ENCODE results near the gene CEP72.
"Not testable (repeated sequence)": the region's sequence is repeated elsewhere in the genome, so short reads cannot be mapped to it uniquely, and the experiment has no call there.

The CEP72 gene

GRCh38 chr5:572398-573019 is 39.6 kb upstream of the CEP72 start:
- DNase-seq (ENCODE audit: extremely low read depth, low read depth), result no peak
- TF ChIP-seq CTCF (IDR thresholded peaks at IDR 0.05; ENCODE audit: low read depth, low read length, missing control alignments), result no peak
- no peak overlapping the region for H3K4me3 ChIP-seq (replicated peaks; ENCODE audit: low read depth, low read length)

- no peak overlapping the region for H3K4me3 ChIP-seq (replicated peaks; ENCODE audit: low read depth, low read length)
- TF ChIP-seq CTCF (IDR thresholded peaks at IDR 0.05; ENCODE audit: low read depth, low read length, missing control alignments), result no peak
- no peak for DNase-seq (ENCODE audit: extremely low read depth, low read depth)
Observed at GRCh38 chr5:573206-573605, 38.9 kb upstream of the CEP72 start.

- no peak overlapping the region for H3K4me3 ChIP-seq (replicated peaks; ENCODE audit: low read depth, low read length)
- no peak for DNase-seq (ENCODE audit: extremely low read depth, low read depth)
- TF ChIP-seq CTCF (IDR thresholded peaks at IDR 0.05; ENCODE audit: low read depth, low read length, missing control alignments), result no peak
Observed at GRCh38 chr5:573976-574375, 38.2 kb upstream of the CEP72 start.

- DNase-seq (ENCODE audit: extremely low read depth, low read depth), result no peak
- TF ChIP-seq CTCF (IDR thresholded peaks at IDR 0.05; ENCODE audit: low read depth, low read length, missing control alignments), result no peak
- no peak overlapping the region for H3K4me3 ChIP-seq (replicated peaks; ENCODE audit: low read depth, low read length)
Observed at GRCh38 chr5:574906-575305, 37.2 kb upstream of the CEP72 start.

GRCh38 chr5:575636-576035 is 36.5 kb upstream of the CEP72 start:
- no peak for DNase-seq (ENCODE audit: extremely low read depth, low read depth)
- no peak overlapping the region for H3K4me3 ChIP-seq (replicated peaks; ENCODE audit: low read depth, low read length)
- no peak for TF ChIP-seq CTCF (IDR thresholded peaks at IDR 0.05; ENCODE audit: low read depth, low read length, missing control alignments)

- H3K4me3 ChIP-seq (replicated peaks; ENCODE audit: low read depth, low read length); DNase-seq (ENCODE audit: extremely low read depth, low read depth): not testable (repeated sequence)
Observed at GRCh38 chr5:577214-577613, 34.9 kb upstream of the CEP72 start.

GRCh38 chr5:577800-578199 is 34.3 kb upstream of the CEP72 start:
- no peak for DNase-seq (ENCODE audit: extremely low read depth, low read depth)
- TF ChIP-seq CTCF (IDR thresholded peaks at IDR 0.05; ENCODE audit: low read depth, low read length, missing control alignments), result no peak
- H3K4me3 ChIP-seq (replicated peaks; ENCODE audit: low read depth, low read length), result no peak overlapping the region

All from HFF-Myc (cell line).